PC-3 (cell line): ENCODE results near the gene JMJD7.

Source experiments
- EZH2 ChIP-seq: fragments of 300-600 bp; sonication (generic); IDR thresholded peaks from one replicate; pipeline ENCODE4 v1.6.1; 2017; ENCODE audit warnings: antibody characterized with exemption, mild to moderate bottlenecking, low read length; ENCODE audit not compliant: unreplicated experiment
- EZH2phosphoT487 ChIP-seq: fragments of 300-600 bp; sonication (generic); IDR thresholded peaks from 2 replicates; pipeline ENCODE4 v1.6.1; 2018; ENCODE audit warnings: mild to moderate bottlenecking, antibody characterized with exemption, low read length, borderline replicate concordance
- TF ChIP-seq, protein P1 (sequence below): fragments of 300-600 bp; sonication (generic); conservative IDR thresholded peaks from 2 replicates; pipeline ENCODE4 v1.5.1; 2017; ENCODE audit warnings: antibody characterized with exemption, low read depth, mild to moderate bottlenecking, low read length

DNA sequence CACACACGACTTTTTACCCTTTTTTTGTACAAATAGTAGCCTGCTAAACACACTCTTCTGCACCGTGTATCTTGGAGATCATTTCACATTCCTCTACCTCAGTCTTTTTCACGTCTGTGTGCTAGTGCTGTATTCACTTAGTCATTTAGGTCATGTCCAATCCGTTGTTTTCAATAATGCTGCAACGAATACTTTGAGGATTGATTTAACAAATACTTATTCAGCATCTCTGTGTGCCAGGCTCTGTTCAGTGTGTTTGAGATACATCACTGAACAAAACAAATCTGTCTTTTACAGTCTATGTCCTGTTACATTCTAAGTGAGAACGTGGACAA lies 882 bp downstream of the JMJD7 start:
- TF ChIP-seq, protein P1, sequence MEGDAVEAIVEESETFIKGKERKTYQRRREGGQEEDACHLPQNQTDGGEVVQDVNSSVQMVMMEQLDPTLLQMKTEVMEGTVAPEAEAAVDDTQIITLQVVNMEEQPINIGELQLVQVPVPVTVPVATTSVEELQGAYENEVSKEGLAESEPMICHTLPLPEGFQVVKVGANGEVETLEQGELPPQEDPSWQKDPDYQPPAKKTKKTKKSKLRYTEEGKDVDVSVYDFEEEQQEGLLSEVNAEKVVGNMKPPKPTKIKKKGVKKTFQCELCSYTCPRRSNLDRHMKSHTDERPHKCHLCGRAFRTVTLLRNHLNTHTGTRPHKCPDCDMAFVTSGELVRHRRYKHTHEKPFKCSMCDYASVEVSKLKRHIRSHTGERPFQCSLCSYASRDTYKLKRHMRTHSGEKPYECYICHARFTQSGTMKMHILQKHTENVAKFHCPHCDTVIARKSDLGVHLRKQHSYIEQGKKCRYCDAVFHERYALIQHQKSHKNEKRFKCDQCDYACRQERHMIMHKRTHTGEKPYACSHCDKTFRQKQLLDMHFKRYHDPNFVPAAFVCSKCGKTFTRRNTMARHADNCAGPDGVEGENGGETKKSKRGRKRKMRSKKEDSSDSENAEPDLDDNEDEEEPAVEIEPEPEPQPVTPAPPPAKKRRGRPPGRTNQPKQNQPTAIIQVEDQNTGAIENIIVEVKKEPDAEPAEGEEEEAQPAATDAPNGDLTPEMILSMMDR = no peak
- TF ChIP-seq EZH2 (no peak), EZH2phosphoT487 (no peak)
